ENCODE measurements around the gene TNFSF12.

TNFSF12 gene

GRCh38 chr17:7503521-7503920 lies 45.3 kb upstream of the TNFSF12 start:
- H3K4me3 ChIP-seq (ENCODE audit: low read depth, low read length): no peak overlapping the region

GRCh38 chr17:7508145-7508544 lies 40.7 kb upstream of the TNFSF12 start:
- TF ChIP-seq CTCF (IDR thresholded peaks at IDR 0.05; ENCODE audit: low read depth, low read length, missing control alignments): no peak
- DNase-seq: no peak
- no peak overlapping the region for H3K4me3 ChIP-seq (ENCODE audit: low read depth, low read length)
- no peak overlapping the region for H3K27ac ChIP-seq
- H3K36me3 ChIP-seq (replicated peaks): peaks cover 83% of the 10 kb centered on the region
- H3K27me3 ChIP-seq (replicated peaks): no peaks in the 10 kb centered on the region
- in situ Hi-C loops (cut with HindIII; ENCODE audit: low pct_ligation_motif_present, low sequenced_read_pairs): no loop called here

More at GRCh38 chr17:7503521-7503920, 45.3 kb upstream of the TNFSF12 start:
- no peak for DNase-seq
- Histone ChIP-seq H3K36me3 (replicated peaks) (peaks cover 86% of the 10 kb centered on the region), H3K27ac (no peak overlapping the region), H3K27me3 (replicated peaks) (no peaks in the 10 kb centered on the region)
- in situ Hi-C loops (cut with HindIII; ENCODE audit: low pct_ligation_motif_present, low sequenced_read_pairs): no loop called here
- no peak for TF ChIP-seq CTCF (IDR thresholded peaks at IDR 0.05; ENCODE audit: low read depth, low read length, missing control alignments)

GRCh38 chr17:7508846-7509245 lies 40.0 kb upstream of the TNFSF12 start:
- DNase-seq: no peak
- H3K36me3 ChIP-seq (replicated peaks): peaks cover 83% of the 10 kb centered on the region
- no peaks in the 10 kb centered on the region for H3K27me3 ChIP-seq (replicated peaks)
- no peak for TF ChIP-seq CTCF (IDR thresholded peaks at IDR 0.05; ENCODE audit: low read depth, low read length, missing control alignments)
- no peak overlapping the region for H3K4me3 ChIP-seq (ENCODE audit: low read depth, low read length)
- in situ Hi-C loops (cut with HindIII; ENCODE audit: low pct_ligation_motif_present, low sequenced_read_pairs): no loop called here
- no peak overlapping the region for H3K27ac ChIP-seq

GRCh38 chr17:7509937-7510336 lies 38.9 kb upstream of the TNFSF12 start:
- no peak for DNase-seq
- H3K27ac ChIP-seq: no peak overlapping the region
- H3K4me3 ChIP-seq (ENCODE audit: low read depth, low read length): no peak overlapping the region
- no peaks in the 10 kb centered on the region for H3K27me3 ChIP-seq (replicated peaks)
- no peak for TF ChIP-seq CTCF (IDR thresholded peaks at IDR 0.05; ENCODE audit: low read depth, low read length, missing control alignments)
- H3K36me3 ChIP-seq (replicated peaks): peaks cover 81% of the 10 kb centered on the region
- in situ Hi-C loops (cut with HindIII; ENCODE audit: low pct_ligation_motif_present, low sequenced_read_pairs): no loop called here

- no peak for TF ChIP-seq CTCF (IDR thresholded peaks at IDR 0.05; ENCODE audit: low read depth, low read length, missing control alignments)
- Histone ChIP-seq H3K4me3 (ENCODE audit: low read depth, low read length) (no peak overlapping the region), H3K27ac (no peak overlapping the region), H3K27me3 (replicated peaks) (no peaks in the 10 kb centered on the region), H3K36me3 (replicated peaks) (peaks cover 76% of the 10 kb centered on the region)
- in situ Hi-C loops (cut with HindIII; ENCODE audit: low pct_ligation_motif_present, low sequenced_read_pairs): no loop called here
- DNase-seq: no peak
These were observed 37.8 kb upstream of the TNFSF12 start for GRCh38 chr17:7511108-7511507.

GRCh38 chr17:7512105-7512504 lies 36.8 kb upstream of the TNFSF12 start:
- H3K36me3 ChIP-seq (replicated peaks): peaks cover 69% of the 10 kb centered on the region
- TF ChIP-seq CTCF (IDR thresholded peaks at IDR 0.05; ENCODE audit: low read depth, low read length, missing control alignments): no peak
- DNase-seq: no peak
- in situ Hi-C loops (cut with HindIII; ENCODE audit: low pct_ligation_motif_present, low sequenced_read_pairs): no loop called here
- no peak overlapping the region for H3K4me3 ChIP-seq (ENCODE audit: low read depth, low read length)
- no peak overlapping the region for H3K27ac ChIP-seq
- no peaks in the 10 kb centered on the region for H3K27me3 ChIP-seq (replicated peaks)

Data from brain microvascular endothelial cell (primary cell).